Endothelial cell of umbilical vein (primary cell): ENCODE data around the gene TTLL10. TPM values are rescaled to one million over a fixed set of nuclear protein-coding genes. Genes with fewer than 3 reads are reported as not detected.
"Not testable (repeated sequence)": the region's sequence is repeated elsewhere in the genome, so short reads cannot be mapped to it uniquely, and the experiment has no call there.

Source experiments
- BruUV-seq: library from RNA; stranded (reverse); fragments of 400-500 nt; replicated peaks from 2 replicates; lab custom pipeline; 2021; lab: Mats Ljungman, UMichigan
- CTCF ChIA-PET: fragments of 300-600, 350-600 bp; sonication (Branson Sonifier 250); formaldehyde crosslinking; loops from one replicate; lab custom pipeline; 2021; ENCODE audit warnings: antibody characterized with exemption, inconsistent platforms; lab: Charles Lee
- POLR2A ChIA-PET: fragments of 300-600, 350-600 bp; sonication (Branson Sonifier 250); formaldehyde crosslinking; loops from one replicate; lab custom pipeline; 2021; ENCODE audit warnings: antibody characterized with exemption, inconsistent platforms; lab: Charles Lee
- DNase-seq: peaks from one replicate; pipeline ENCODE4 v3.0.0-alpha.2; 2011; ENCODE audit warnings: low read depth, low spot score
- FAIRE-seq: peaks from 2 replicates; lab custom pipeline; 2011; peaks lifted over from hg19 to GRCh38; lab: Jason Lieb, UNC
- H2AFZ ChIP-seq: 2 replicates; pipeline ENCODE4 v1.6.0; 2012; ENCODE audit warnings: low read depth, low read length, control low read depth, inconsistent platforms
- H3K27ac ChIP-seq: 2 replicates; pipeline ENCODE4 v1.5.1; 2011; ENCODE audit warnings: low read depth, mild to moderate bottlenecking, control low read depth, low read length, moderate library complexity; ENCODE audit not compliant: insufficient read depth
- H3K27me3 ChIP-seq, 2 experiments: 2 replicates each; pipeline versions ENCODE4 v1.6.0 to v1.6.1; 2011; ENCODE audit warnings: low read length in 2 of 2, mixed read lengths in 1 of 2; ENCODE audit not compliant: control insufficient read depth in 2 of 2, insufficient read depth in 2 of 2
- H3K36me3 ChIP-seq, 2 experiments: 2 replicates in 1 of 2; 3 replicates in 1 of 2; pipeline ENCODE4 v1.5.1; 2011; ENCODE audit warnings: low read length in 2 of 2, mild to moderate bottlenecking in 1 of 2, moderate library complexity in 1 of 2; ENCODE audit not compliant: control insufficient read depth in 2 of 2, insufficient read depth in 2 of 2; ENCODE audit errors: extremely low read depth in 1 of 2
- H3K4me1 ChIP-seq: 3 replicates; pipeline ENCODE4 v1.5.1; 2011; ENCODE audit warnings: mild to moderate bottlenecking, low read length; ENCODE audit not compliant: control insufficient read depth, insufficient read depth; ENCODE audit errors: extremely low read depth
- H3K4me2 ChIP-seq: 2 replicates; pipeline ENCODE4 v1.6.1; 2011; ENCODE audit warnings: low read length, control low read depth, mixed read lengths; ENCODE audit not compliant: insufficient read depth
- H3K4me3 ChIP-seq, 3 experiments: fragments of 200-600 bp in 1 of 3; sonication (generic), shearing (Covaris generic) in 1 of 3; replicated peaks in 1 of 3; 2 replicates each; pipeline ENCODE4 v1.5.1; 2011 to 2016; ENCODE audit warnings: control low read depth in 3 of 3, low read length in 3 of 3, mild to moderate bottlenecking in 2 of 3, inconsistent platforms in 1 of 3, low read depth in 1 of 3, moderate library complexity in 1 of 3; ENCODE audit not compliant: insufficient read depth in 1 of 3
- H3K79me2 ChIP-seq: 2 replicates; pipeline ENCODE4 v1.6.0; 2012; ENCODE audit warnings: low read length, inconsistent platforms; ENCODE audit not compliant: control insufficient read depth, insufficient read depth
- H3K9ac ChIP-seq: replicated peaks from 2 replicates; pipeline ENCODE3; 2011; ENCODE audit warnings: low read length, control low read depth; ENCODE audit not compliant: insufficient read depth; ENCODE audit errors: extremely low read depth
- H3K9me1 ChIP-seq: replicated peaks from 3 replicates; pipeline ENCODE4 v1.6.0; 2011; ENCODE audit warnings: mild to moderate bottlenecking, low read length; ENCODE audit not compliant: control insufficient read depth, insufficient read depth; ENCODE audit errors: extremely low read depth
- H3K9me3 ChIP-seq: replicated peaks from 2 replicates; pipeline ENCODE4 v1.5.1; 2012; ENCODE audit warnings: low read length, inconsistent platforms; ENCODE audit not compliant: control insufficient read depth, insufficient read depth
- H4K20me1 ChIP-seq: replicated peaks from 2 replicates; pipeline ENCODE3; 2011; ENCODE audit warnings: mild to moderate bottlenecking, low read length; ENCODE audit not compliant: control insufficient read depth, insufficient read depth; ENCODE audit errors: extremely low read depth
- CTCF ChIP-seq, 2 donors: IDR thresholded peaks; 1 replicate in 1 of 2; 2 replicates in 1 of 2; pipeline ENCODE4 v1.5.1; 2011; ENCODE audit warnings: low read length in 2 of 2, mild to moderate bottlenecking in 2 of 2, moderate library complexity in 2 of 2, control low read depth in 1 of 2, inconsistent platforms in 1 of 2, low read depth in 1 of 2; ENCODE audit not compliant: insufficient read depth in 1 of 2; ENCODE audit errors: extremely low read depth in 1 of 2
- EZH2 ChIP-seq: IDR thresholded peaks from 2 replicates; pipeline ENCODE4 v1.6.1; 2012; ENCODE audit warnings: borderline replicate concordance, low read depth, mild to moderate bottlenecking, moderate library complexity, low read length, inconsistent platforms; ENCODE audit not compliant: severe bottlenecking
- FOS ChIP-seq: IDR thresholded peaks from 2 replicates; pipeline ENCODE4 v1.6.1; 2011; ENCODE audit warnings: mild to moderate bottlenecking, low read length, moderate library complexity, borderline replicate concordance; ENCODE audit not compliant: insufficient read depth
- GATA2 ChIP-seq: IDR thresholded peaks from 2 replicates; pipeline ENCODE4 v1.7.0; 2011; ENCODE audit warnings: low read depth, mild to moderate bottlenecking, moderate library complexity, mixed read lengths, low read length; ENCODE audit not compliant: insufficient read length, insufficient read depth
- JUN ChIP-seq: IDR thresholded peaks from 2 replicates; pipeline ENCODE4 v1.6.1; 2011; ENCODE audit warnings: borderline replicate concordance, low read depth; ENCODE audit not compliant: insufficient read length, insufficient read depth
- MAX ChIP-seq: IDR thresholded peaks from 2 replicates; pipeline ENCODE4 v1.6.1; 2011; ENCODE audit not compliant: insufficient read depth, insufficient read length
- MYC ChIP-seq: IDR thresholded peaks from one replicate; pipeline ENCODE4 v1.6.1; 2011; ENCODE audit warnings: mild to moderate bottlenecking, low read depth, low read length
- POLR2A ChIP-seq: IDR thresholded peaks from 2 replicates; pipeline ENCODE4 v1.6.1; 2012; ENCODE audit warnings: low read depth, mild to moderate bottlenecking, control low read depth, low read length
- POLR2AphosphoS5 ChIP-seq: IDR thresholded peaks from 2 replicates; pipeline ENCODE4 v1.6.1; 2012; ENCODE audit warnings: low read depth, mild to moderate bottlenecking, control low read depth, low read length, moderate library complexity; ENCODE audit not compliant: insufficient read depth
- dilution Hi-C: fragments of 300-500 bp; cut with MboI; formaldehyde crosslinking; loops from one replicate; pipeline ENCODE4 v1.15.0; 2019; ENCODE audit warnings: low sequenced_read_pairs; ENCODE audit not compliant: extremely low pct_ligation_motif_present
- intact Hi-C: fragments of 100-400 bp; cut with micrococcal nuclease; formaldehyde crosslinking; loops from one replicate; pipeline ENCODE4 v1.10.0; 2022
- polyA plus RNA-seq, 4 experiments: library from polyadenylated mRNA; depleted of rRNA in 3 of 4; stranded (reverse) in 3 of 4; unstranded in 1 of 4; fragments of >200 nt; gene quantifications; 2 replicates each; pipeline versions ENCODE4 v1.2.1 to v1.2.3, GENCODE V29; 2011 to 2012; ENCODE audit warnings: missing spikeins in 1 of 4
- total RNA-seq: library from RNA; stranded (reverse); gene quantifications from 2 replicates; pipeline ENCODE4 v1.2.3, GENCODE V29; 2021

Gene TTLL10
- total and polyA plus RNA-seq, 2 donors (not counting 3 experiments of a cell fraction or from before 2014, with no cell fraction given), result not detected

- H3K4me2 ChIP-seq, POLR2A ChIA-PET, H4K20me1 ChIP-seq, H3K9me3 ChIP-seq, H3K36me3 ChIP-seq, FAIRE-seq, intact Hi-C loops, H2AFZ ChIP-seq, dilution Hi-C loops, H3K4me3 ChIP-seq, H3K27me3 ChIP-seq, H3K9ac ChIP-seq, H3K4me1 ChIP-seq, H3K79me2 ChIP-seq, DNase-seq, H3K27ac ChIP-seq, BruUV-seq, H3K9me1 ChIP-seq: not testable (repeated sequence)
- CTCF ChIA-PET, result interaction anchor here (0.8 to 1.9 kb wide), 2 partner anchors 28 to 30 kb away, joined by 3 to 5 read pairs; no protein-coding TSS in a partner anchor
Measured at GRCh38 chr1:1153215-1153614, 20.5 kb upstream of the TTLL10 start.

GRCh38 chr1:1153874-1154273 is 19.8 kb upstream of the TTLL10 start:
- FAIRE-seq, result no peak
- Histone ChIP-seq H3K4me1 (peaks cover 14% of the 10 kb centered on the region), H3K36me3 (no peaks in the 10 kb centered on the region), H3K27ac (no peak overlapping the region), H3K9me3 (no peaks in the 10 kb centered on the region), H4K20me1 (no peaks in the 10 kb centered on the region), H3K4me2 (no peak overlapping the region), H3K27me3 (no peaks in the 10 kb centered on the region), H3K9ac (no peak overlapping the region), H2AFZ (no peak overlapping the region), H3K9me1 (no peaks in the 10 kb centered on the region), H3K79me2 (no peaks in the 10 kb centered on the region), H3K4me3 (no peak overlapping the region)
- no peak for TF ChIP-seq POLR2A
- TF ChIP-seq MYC, result no peak
- no peak for TF ChIP-seq GATA2
- TF ChIP-seq POLR2AphosphoS5, result no peak
- TF ChIP-seq EZH2, result no peak
- TF ChIP-seq MAX, result no peak
- TF ChIP-seq CTCF (IDR thresholded peaks at IDR 0.05; ENCODE audit: extremely low read depth in 1 of 2, insufficient read depth in 1 of 2, low read depth in 1 of 2, low read length in 2 of 2), result no peak
- TF ChIP-seq FOS, result no peak
- TF ChIP-seq JUN, result no peak
- DNase-seq, result no peak
- ChIA-PET POLR2A (no interaction called here), CTCF (interaction anchor here (1.9 kb wide), 1 partner anchor 31 kb away, joined by 5 read pairs; no protein-coding TSS in a partner anchor)
- BruUV-seq, result no TSS peak
- dilution Hi-C loops, result no loop called here
- intact Hi-C loops, result no loop called here
